Cardiac muscle cell (in vitro differentiated cells and primary cell): Measurements from ENCODE around the gene BMPR1B. TPM values are rescaled to one million over a fixed set of nuclear protein-coding genes. Genes with fewer than 3 reads are reported as not detected.

Source experiments
- DNase-seq, 2 donors: peaks; one replicate each; pipeline versions ENCODE4 v3.0.0 to v3.0.0-alpha.2; 2010 to 2017; ENCODE audit warnings: low read depth in 1 of 2, low spot score in 1 of 2
- H3K27ac ChIP-seq: fragments of 200-600 bp; sonication (generic); 2 replicates; pipeline ENCODE4 v1.5.1; 2016
- H3K27me3 ChIP-seq: fragments of 200-600 bp; sonication (generic); 2 replicates; pipeline ENCODE4 v1.6.0; 2016; ENCODE audit warnings: control low read depth
- H3K36me3 ChIP-seq: fragments of 200-600 bp; sonication (generic); 2 replicates; pipeline ENCODE4 v1.5.1; 2016; ENCODE audit warnings: control low read depth
- H3K4me1 ChIP-seq: fragments of 200-600 bp; sonication (generic); 2 replicates; pipeline ENCODE4 v1.8.1; 2017; ENCODE audit warnings: low read depth, mild to moderate bottlenecking, mixed run types
- H3K4me3 ChIP-seq: fragments of 200-600 bp; sonication (generic); 2 replicates; pipeline ENCODE4 v1.5.1; 2016; ENCODE audit warnings: mild to moderate bottlenecking
- H3K9me3 ChIP-seq: fragments of 200-600 bp; sonication (generic); 2 replicates; pipeline ENCODE4 v1.5.1; 2017; ENCODE audit warnings: low read depth, mild to moderate bottlenecking, control low read depth
- polyA plus RNA-seq: library from polyadenylated mRNA; unstranded; fragments of >200 nt; fragmentation: Nextera tagmentation; extraction: Ambion mirVana; gene quantifications from 2 replicates; pipeline ENCODE4 v1.2.1, GENCODE V29; 2016
- total RNA-seq: library from RNA; depleted of rRNA; stranded (reverse); fragments of >200 nt; gene quantifications from 2 replicates; pipeline ENCODE4 v1.2.3, GENCODE V29; 2016
- TF ChIP-seq, protein P1 (sequence below): IDR thresholded peaks from 2 replicates; pipeline ENCODE4 v1.5.1; 2012; ENCODE audit warnings: low read depth, mild to moderate bottlenecking, low read length

The BMPR1B gene
- total and polyA plus RNA-seq, 2 experiments from 2014 or later, result 0.53 to 1.8 TPM

DNA sequence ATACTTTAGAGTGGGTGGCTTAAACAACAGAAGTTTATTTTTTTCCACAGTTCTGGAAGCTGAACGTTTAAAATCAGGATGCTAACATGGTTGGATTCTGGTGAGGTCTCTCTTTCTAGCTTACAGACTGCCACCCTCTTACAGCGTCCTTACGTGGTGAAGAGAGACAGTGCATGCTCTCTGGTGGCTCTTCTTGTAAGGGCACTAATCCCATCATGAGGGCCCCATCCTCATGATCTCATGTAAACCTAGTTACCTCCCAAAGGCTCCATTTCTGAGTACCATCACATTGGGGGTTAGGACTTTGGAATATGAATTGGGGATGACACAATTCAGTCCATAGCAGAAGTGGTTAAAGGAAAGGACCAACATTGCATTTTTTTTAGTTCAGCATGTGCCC lies 132.8 kb downstream of the BMPR1B start:
- TF ChIP-seq, protein P1, sequence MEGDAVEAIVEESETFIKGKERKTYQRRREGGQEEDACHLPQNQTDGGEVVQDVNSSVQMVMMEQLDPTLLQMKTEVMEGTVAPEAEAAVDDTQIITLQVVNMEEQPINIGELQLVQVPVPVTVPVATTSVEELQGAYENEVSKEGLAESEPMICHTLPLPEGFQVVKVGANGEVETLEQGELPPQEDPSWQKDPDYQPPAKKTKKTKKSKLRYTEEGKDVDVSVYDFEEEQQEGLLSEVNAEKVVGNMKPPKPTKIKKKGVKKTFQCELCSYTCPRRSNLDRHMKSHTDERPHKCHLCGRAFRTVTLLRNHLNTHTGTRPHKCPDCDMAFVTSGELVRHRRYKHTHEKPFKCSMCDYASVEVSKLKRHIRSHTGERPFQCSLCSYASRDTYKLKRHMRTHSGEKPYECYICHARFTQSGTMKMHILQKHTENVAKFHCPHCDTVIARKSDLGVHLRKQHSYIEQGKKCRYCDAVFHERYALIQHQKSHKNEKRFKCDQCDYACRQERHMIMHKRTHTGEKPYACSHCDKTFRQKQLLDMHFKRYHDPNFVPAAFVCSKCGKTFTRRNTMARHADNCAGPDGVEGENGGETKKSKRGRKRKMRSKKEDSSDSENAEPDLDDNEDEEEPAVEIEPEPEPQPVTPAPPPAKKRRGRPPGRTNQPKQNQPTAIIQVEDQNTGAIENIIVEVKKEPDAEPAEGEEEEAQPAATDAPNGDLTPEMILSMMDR, result no peak

DNA sequence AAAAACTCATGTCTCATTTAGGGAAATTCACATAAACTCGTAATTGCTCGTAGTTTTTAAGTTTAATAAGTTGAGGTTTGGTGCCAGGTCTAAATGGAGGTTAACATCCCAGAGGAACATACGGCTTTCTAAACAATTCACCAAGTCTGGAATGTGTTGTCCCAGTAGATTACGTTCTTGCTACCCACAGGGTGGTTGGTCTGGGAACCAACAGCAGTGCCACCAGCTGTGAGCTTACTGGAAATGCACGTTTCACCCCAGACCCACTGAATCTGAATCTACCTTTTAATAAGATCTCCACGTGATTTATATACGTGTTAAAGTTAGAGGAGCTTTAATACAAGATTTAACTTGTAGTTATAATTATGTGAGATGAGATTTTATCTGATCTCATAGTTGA lies 134.3 kb downstream of the BMPR1B start:
- TF ChIP-seq, protein P1, result no peak
- Histone ChIP-seq H3K9me3 (no peaks in the 10 kb centered on the region), H3K4me1 (peaks cover 9% of the 10 kb centered on the region), H3K4me3 (no peak overlapping the region), H3K36me3 (no peaks in the 10 kb centered on the region), H3K27me3 (no peaks in the 10 kb centered on the region), H3K27ac (no peak overlapping the region)
- no peak for DNase-seq

More for the DNA sequence above, 132.8 kb downstream of the BMPR1B start:
- no peaks in the 10 kb centered on the region for H3K36me3 ChIP-seq
- H3K27me3 ChIP-seq, result no peaks in the 10 kb centered on the region
- no peaks in the 10 kb centered on the region for H3K4me1 ChIP-seq
- H3K4me3 ChIP-seq, result no peak overlapping the region
- DNase-seq, result no peak
- no peaks in the 10 kb centered on the region for H3K9me3 ChIP-seq
- H3K27ac ChIP-seq, result no peak overlapping the region

DNA sequence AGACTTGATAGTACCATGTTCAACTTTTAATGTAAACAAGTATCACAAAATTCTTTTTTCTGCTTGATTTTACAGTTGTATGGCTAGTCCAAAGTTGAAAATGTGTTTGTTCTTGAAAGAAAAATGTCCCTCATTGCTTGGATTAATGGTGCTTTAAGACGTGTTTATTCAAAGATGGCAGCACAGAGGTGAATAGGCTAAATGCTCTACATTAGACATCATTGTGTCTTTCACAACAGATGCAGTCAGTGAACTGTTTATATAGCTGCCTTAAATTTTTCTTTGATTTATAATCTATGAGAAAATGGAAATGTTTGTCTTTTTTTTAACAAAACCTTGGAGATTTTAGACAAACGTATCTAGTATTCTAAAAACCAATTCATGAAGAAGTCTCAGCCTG lies 137.3 kb downstream of the BMPR1B start:
- Histone ChIP-seq H3K27me3 (no peaks in the 10 kb centered on the region), H3K36me3 (no peaks in the 10 kb centered on the region), H3K9me3 (no peaks in the 10 kb centered on the region), H3K27ac (no peak overlapping the region), H3K4me3 (no peak overlapping the region), H3K4me1 (peaks cover 11% of the 10 kb centered on the region)
- TF ChIP-seq, protein P1, result no peak
- DNase-seq, result no peak

DNA sequence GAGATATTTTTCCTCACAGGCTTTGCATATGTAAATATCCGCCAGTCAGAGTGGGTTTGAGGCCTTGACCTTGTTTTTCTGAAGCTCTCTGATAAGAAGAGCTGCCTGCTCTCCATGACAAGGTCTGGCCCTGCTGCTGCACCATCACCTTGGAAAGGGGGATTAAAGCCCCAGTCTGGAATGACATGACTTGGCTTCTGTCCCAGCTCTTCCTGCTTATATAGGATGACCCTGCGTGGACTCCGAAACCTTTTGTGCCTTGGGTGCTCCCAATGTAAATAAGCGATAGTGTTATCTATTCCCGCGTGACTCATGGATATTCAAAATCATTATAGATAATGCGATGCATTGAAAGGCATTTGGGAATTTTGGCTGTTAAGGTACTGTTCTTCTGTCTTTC lies 139.3 kb downstream of the BMPR1B start:
- Histone ChIP-seq H3K27ac (peak overlapping the region; percentile 8), H3K27me3 (no peaks in the 10 kb centered on the region)
- DNase-seq, result peak; percentile 7 to 73

DNA sequence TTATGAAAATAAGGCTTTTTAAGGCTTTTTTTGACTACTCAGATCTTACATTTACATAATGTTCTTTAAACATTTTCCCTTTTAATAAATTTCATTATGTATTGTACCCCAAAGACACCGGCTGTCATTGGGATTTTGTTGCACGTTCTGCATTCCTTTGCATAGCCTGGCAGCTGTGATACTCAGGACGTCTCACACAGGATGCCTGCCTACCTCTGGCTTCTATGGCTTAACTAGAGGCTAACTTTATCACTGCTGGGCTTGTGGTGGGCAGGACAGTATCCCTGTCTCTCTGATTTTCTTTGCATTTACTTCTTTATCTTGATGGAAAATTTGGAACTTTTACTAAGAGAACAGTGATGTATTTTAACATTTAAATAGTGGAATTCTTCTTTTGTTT lies 147.8 kb downstream of the BMPR1B start:
- TF ChIP-seq, protein P1, result no peak
- no peaks in the 10 kb centered on the region for H3K9me3 ChIP-seq
- H3K4me3 ChIP-seq, result no peak overlapping the region
- no peaks in the 10 kb centered on the region for H3K36me3 ChIP-seq
- H3K27me3 ChIP-seq, result no peaks in the 10 kb centered on the region
- H3K4me1 ChIP-seq, result no peaks in the 10 kb centered on the region
- no peak overlapping the region for H3K27ac ChIP-seq
- DNase-seq, result no peak

More for the DNA sequence above, 139.3 kb downstream of the BMPR1B start:
- Histone ChIP-seq H3K9me3 (no peaks in the 10 kb centered on the region), H3K4me3 (no peak overlapping the region), H3K36me3 (no peaks in the 10 kb centered on the region), H3K4me1 (peaks cover 11% of the 10 kb centered on the region)
- TF ChIP-seq, protein P1, result no peak

DNA sequence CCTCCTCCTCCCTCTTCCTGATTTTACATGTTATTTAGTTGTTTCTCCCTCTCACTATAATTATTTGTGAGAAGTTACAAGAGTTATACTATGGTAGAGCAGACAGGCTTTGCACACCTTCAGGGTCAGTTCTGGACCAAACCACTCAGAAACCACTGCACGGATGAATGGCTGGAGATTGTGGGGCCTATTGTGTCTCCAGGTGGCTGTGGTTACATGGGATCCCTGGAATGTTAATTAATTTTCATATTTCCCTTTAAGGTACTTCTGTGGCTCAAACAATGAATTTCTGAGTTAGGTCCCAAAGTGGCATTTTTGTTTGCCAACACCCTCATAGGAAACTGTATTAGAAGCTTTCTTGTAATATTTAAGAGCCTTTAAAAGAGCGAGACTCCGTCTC lies 151.9 kb downstream of the BMPR1B start:
- Histone ChIP-seq H3K27me3 (no peaks in the 10 kb centered on the region), H3K4me3 (no peak overlapping the region), H3K4me1 (no peaks in the 10 kb centered on the region), H3K36me3 (no peaks in the 10 kb centered on the region), H3K27ac (no peak overlapping the region), H3K9me3 (no peaks in the 10 kb centered on the region)
- TF ChIP-seq, protein P1, result no peak
- no peak for DNase-seq
